Bone marrow (tissue), 2 donors: ENCODE data around the gene PNPLA2.
A peak's percentile ranks its signal among the peaks of the same experiment; 100 is the strongest.

Experiments
- DNase-seq, 2 donors: peaks; one replicate each; lab custom pipeline; 2025; lab: John Stamatoyannopoulos, UW

PNPLA2 gene

GRCh38 chr11:798093-798713, 20.5 kb upstream of the PNPLA2 start, which contains the start of gene SLC25A22:
TSS of gene SLC25A22 (minus strand) at chr11:798281. CDS start at chr11:795006, 3,275 bp downstream.
- DNase-seq, result peak; percentile 9 to 82

DNA sequence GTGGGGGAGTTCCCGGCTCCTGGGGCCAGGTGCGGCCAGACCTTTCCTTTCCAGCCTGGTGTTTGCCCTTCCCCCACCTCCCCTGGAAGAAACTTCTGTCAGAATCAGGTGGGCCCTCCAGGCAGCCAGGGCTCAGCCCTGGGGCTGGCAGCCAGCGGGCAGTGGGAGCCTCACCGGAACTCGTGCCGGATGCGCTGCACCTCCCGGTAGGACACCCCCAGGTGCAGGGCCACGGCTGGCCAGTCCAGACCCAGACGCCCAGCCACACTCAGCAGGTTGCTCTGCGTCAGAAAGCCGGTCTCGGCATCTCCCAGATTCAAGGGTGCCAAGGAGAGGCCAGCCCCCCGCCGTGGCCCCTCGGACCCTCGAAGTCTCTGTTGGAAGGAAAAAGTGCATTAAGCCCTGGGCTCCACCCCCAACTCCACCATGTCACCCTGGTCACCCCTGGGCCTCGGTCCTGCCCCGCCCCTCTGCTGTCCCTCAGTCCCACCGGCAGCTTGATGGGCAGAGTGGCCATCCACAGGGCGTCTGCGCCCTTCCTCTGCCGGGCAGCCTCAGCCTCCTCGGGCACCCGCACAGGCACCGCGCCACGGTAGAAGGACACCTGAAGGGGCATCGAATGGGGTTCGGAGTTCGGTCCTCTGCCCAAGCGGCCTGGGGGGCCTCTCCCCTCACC, 18.9 kb upstream of the PNPLA2 start:
- no peak for DNase-seq

GRCh38 chr11:800473-800872, 18.2 kb upstream of the PNPLA2 start:
- DNase-seq, result no peak

DNA sequence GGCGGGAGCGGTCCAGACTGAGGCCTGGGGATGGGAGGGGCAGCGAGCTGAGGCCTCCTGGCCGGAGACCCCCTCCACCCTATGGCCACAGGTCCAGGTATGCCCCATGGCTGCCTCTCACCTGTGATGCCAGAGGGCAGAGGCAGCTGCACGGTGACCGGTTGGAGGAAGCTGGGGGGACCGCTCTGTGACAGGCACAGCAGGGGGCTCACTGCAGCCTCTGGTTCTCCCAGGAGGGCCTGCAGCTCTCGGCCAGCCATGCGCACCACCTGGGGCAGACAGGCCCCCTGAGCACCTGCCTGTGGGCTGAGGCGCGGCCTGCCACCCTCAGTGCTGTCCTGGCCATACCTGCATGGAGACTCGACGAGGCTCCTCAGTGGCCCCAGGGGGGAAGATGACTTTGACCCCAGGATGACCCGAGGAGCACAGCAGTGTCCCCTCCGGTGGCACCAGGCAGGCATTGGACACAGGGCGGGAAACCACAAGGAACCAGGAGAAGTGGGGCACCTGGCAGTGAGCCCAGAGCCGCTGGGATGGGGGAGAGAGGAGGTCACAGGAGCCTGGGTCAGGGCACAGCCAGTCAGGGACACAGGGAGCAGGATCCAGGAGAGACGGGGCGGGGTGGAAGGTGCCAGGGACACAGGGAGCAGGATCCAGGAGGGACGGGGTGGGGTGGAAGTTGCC, 17.5 kb upstream of the PNPLA2 start:
- no peak for DNase-seq

DNA sequence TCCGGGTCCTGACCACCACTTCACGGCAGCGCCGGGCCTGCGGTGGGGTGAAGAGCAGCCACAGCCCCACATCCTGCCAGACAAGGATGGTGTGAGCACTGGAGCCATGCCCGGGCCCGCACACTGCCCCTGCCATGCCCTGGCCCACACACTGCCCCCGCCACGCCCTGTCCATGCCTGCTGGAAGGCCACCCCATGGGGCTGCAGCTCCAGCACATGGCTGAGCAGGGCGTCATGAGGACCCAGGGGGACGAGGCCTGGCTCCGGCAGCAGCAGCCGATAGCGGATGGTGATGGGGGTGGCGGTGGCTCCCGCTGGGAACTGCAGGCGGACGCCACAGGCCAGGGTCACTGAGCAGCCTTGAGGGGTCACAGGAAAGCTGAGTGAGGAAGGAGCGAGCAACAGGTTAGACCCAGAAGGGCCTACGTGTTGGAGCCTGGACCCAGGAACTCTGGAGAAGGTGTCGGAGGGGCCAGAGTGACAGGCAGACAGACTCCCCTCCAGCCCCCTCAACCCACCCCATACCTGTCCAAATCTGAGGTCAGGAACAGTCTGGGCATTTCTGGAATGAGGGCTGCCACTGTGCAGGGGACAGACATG, 16.6 kb upstream of the PNPLA2 start:
- no peak for DNase-seq

DNA sequence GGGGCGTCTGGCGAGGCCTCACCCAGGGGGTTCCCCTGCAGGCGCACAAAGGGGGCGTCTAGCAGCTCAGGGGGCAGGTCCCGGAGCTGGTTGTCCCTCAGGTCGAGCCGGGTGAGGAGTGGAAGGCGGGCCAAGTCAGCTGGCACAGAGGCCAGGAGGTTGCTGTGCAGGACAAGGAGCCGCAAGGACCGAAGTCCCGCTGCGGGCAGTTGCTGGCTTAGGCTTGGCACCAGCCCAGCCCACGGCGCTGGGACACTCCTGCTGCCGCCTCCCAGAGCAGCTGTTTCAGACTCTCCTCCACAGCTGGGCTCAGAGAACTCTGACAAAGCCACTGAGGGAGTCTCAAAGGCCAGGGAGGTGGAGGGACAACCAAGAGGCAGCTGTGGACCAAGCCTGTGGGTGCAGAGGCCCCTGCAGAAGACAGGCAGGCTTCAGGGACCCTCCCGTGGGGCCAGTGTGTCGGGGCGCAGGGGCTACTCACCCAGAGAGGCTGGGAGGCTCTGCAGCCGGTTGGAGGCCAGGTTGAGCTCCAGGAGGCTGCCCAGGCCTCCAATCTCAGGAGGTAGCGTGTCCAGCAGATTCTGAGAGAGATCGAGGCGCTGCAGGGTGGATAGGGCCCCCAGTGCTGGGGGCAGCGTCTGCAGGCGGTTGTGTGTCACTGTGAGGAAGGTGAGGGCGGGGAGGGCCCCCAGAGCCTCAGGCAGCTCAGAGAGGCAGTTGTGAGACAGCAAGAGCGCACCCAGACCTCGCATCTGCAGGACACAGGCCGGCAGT, 15.8 kb upstream of the PNPLA2 start:
- DNase-seq, result no peak

DNA sequence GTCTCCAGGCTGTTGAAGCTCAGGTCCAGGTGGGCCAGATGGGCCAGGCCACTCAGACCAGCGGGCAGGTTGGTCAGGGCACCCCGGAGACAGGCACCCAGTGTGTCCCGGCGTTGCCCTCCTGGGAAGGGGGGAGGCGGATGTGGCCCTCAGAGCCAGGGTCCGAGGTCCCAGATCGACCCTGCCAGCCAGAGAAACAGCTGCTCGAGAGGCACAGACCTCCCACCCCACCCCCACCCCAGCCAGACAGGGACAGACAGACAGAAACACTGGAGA, 15.3 kb upstream of the PNPLA2 start:
- DNase-seq, result no peak

- DNase-seq, result no peak
Measured at GRCh38 chr11:803770-804598, 14.7 kb upstream of the PNPLA2 start.

DNA sequence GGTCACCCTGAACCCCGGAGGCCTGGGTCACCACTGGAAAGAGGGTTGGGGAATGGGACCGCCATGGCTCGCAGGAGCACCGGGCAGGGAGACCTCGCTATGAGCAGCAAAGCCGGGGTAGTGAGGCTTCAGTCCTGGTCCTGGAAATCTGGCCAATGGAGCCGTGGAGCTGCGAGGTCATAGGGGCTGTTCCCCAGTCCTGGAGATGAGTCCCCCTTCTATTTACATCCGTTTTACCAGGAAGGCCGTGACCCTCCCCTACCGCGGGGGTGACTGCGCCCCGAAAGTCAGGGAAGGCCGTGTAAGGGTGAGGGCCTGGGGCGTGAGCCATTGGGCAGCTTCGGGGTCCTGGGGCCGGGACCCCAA, 14.1 kb upstream of the PNPLA2 start:
- DNase-seq, result no peak

- DNase-seq, result no peak
Measured at GRCh38 chr11:808427-809286, 10.1 kb upstream of the PNPLA2 start.

- DNase-seq, result peak; percentile 92 to 97
Measured at GRCh38 chr11:809287-810039, 9.3 kb upstream of the PNPLA2 start, which contains the start of gene RPLP2. TSS of gene RPLP2 (plus strand) at chr11:809967. CDS start at chr11:810235, 268 bp downstream.

- no peak for DNase-seq
Measured at GRCh38 chr11:810040-810567, 8.6 kb upstream of the PNPLA2 start.

- DNase-seq, result no peak
Measured at GRCh38 chr11:811446-812245, 7.1 kb upstream of the PNPLA2 start.

DNA sequence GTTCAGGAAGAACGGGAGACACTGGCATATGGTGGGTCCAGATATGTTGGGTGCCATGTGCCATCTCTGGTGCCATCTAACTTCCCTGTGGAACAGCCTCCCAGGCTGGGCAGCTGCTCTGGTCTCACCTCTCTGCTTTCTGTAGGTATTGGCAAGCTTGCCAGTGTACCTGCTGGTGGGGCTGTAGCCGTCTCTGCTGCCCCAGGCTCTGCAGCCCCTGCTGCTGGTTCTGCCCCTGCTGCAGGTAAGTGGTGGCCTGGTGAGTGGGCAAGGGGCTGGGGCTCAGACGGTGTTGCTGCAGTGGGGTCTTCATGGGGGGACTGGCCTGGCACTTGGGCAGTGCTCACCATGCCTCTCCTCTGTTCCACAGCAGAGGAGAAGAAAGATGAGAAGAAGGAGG, 6.3 kb upstream of the PNPLA2 start:
- DNase-seq, result no peak

- DNase-seq, result no peak
Measured at GRCh38 chr11:813072-813455, 5.7 kb upstream of the PNPLA2 start.

GRCh38 chr11:813456-814096, 5.1 kb upstream of the PNPLA2 start:
- no peak for DNase-seq

GRCh38 chr11:815675-816432, 2.9 kb upstream of the PNPLA2 start:
- DNase-seq, result no peak
